Liver (tissue), 9 donors: ENCODE measurements around the gene GALNT9. TPM values are rescaled to one million over a fixed set of nuclear protein-coding genes. Genes with fewer than 3 reads are reported as not detected.

Experiments used
- DNase-seq: peaks from one replicate; pipeline ENCODE4 v3.0.0-alpha.2; 2017; ENCODE audit warnings: low spot score
- H3K27ac ChIP-seq, 2 donors: one replicate each; pipeline ENCODE4 v1.7.0; 2013; ENCODE audit warnings: inconsistent platforms in 2 of 2, low read length in 2 of 2, control low read depth in 1 of 2, low read depth in 1 of 2, mild to moderate bottlenecking in 1 of 2
- H3K27me3 ChIP-seq, 4 donors: one replicate each; pipeline versions ENCODE4 v1.6.1 to v1.7.0; 2013; ENCODE audit warnings: low read length in 3 of 4, inconsistent platforms in 1 of 4, mild to moderate bottlenecking in 1 of 4, moderate library complexity in 1 of 4; ENCODE audit not compliant: control insufficient read depth in 4 of 4, insufficient read depth in 4 of 4
- H3K36me3 ChIP-seq, 4 donors: one replicate each; pipeline versions ENCODE4 v1.6.1 to v1.7.0; 2013; ENCODE audit warnings: low read length in 3 of 4, mild to moderate bottlenecking in 3 of 4, low read depth in 1 of 4, moderate library complexity in 1 of 4; ENCODE audit not compliant: control insufficient read depth in 4 of 4, insufficient read depth in 3 of 4
- H3K4me1 ChIP-seq, 4 donors: one replicate each; pipeline versions ENCODE4 v1.6.1 to v1.7.0; 2013; ENCODE audit warnings: low read length in 3 of 4, mild to moderate bottlenecking in 3 of 4, moderate library complexity in 1 of 4; ENCODE audit not compliant: control insufficient read depth in 4 of 4, insufficient read depth in 4 of 4
- H3K4me3 ChIP-seq, 3 donors: one replicate each; pipeline versions ENCODE4 v1.6.1 to v1.7.0; 2013; ENCODE audit warnings: low read length in 3 of 3, control low read depth in 1 of 3, low read depth in 1 of 3, mild to moderate bottlenecking in 1 of 3
- H3K9ac ChIP-seq, 2 donors: one replicate each; pipeline ENCODE4 v1.7.0; 2013; ENCODE audit warnings: low read length in 2 of 2, mild to moderate bottlenecking in 2 of 2, moderate library complexity in 2 of 2, control low read depth in 1 of 2, low read depth in 1 of 2
- H3K9me3 ChIP-seq, 4 donors: one replicate each; pipeline versions ENCODE4 v1.6.1 to v1.7.0; 2013; ENCODE audit warnings: low read length in 3 of 4; ENCODE audit not compliant: control insufficient read depth in 4 of 4
- EGR1 ChIP-seq, 2 donors: IDR thresholded peaks; 2 replicates each; pipeline ENCODE4 v1.6.1; 2016 to 2018; ENCODE audit warnings: antibody characterized with exemption in 2 of 2, low read depth in 2 of 2
- FOXA1 ChIP-seq: IDR thresholded peaks from 2 replicates; pipeline ENCODE4 v1.6.1; 2016; ENCODE audit warnings: antibody characterized with exemption
- FOXA2 ChIP-seq: IDR thresholded peaks from 2 replicates; pipeline ENCODE4 v1.6.1; 2016; ENCODE audit warnings: antibody characterized with exemption
- GABPA ChIP-seq, 2 donors: IDR thresholded peaks in 1 of 2; conservative IDR thresholded peaks in 1 of 2; 2 replicates each; pipeline ENCODE4 v1.6.1; 2016; ENCODE audit warnings: antibody characterized with exemption in 2 of 2, mild to moderate bottlenecking in 1 of 2, moderate library complexity in 1 of 2
- HNF4A ChIP-seq, 2 donors: conservative IDR thresholded peaks; 2 replicates each; pipeline ENCODE4 v1.6.1; 2016; ENCODE audit warnings: antibody characterized with exemption in 2 of 2, mild to moderate bottlenecking in 2 of 2
- HNF4G ChIP-seq: IDR thresholded peaks from 2 replicates; pipeline ENCODE4 v1.6.1; 2016; ENCODE audit warnings: antibody characterized with exemption
- JUND ChIP-seq, 2 donors: IDR thresholded peaks; 2 replicates each; pipeline ENCODE4 v1.6.1; 2016; ENCODE audit warnings: antibody characterized with exemption in 2 of 2
- NR2F2 ChIP-seq: IDR thresholded peaks from 2 replicates; pipeline ENCODE4 v1.6.1; 2016; ENCODE audit warnings: antibody characterized with exemption
- RAD21 ChIP-seq, 2 donors: IDR thresholded peaks; 2 replicates each; pipeline ENCODE4 v1.6.1; 2016; ENCODE audit warnings: antibody characterized with exemption in 2 of 2, mild to moderate bottlenecking in 2 of 2
- RXRA ChIP-seq, 2 donors: IDR thresholded peaks; 2 replicates each; pipeline ENCODE4 v1.6.1; 2017 to 2018; ENCODE audit warnings: antibody characterized with exemption in 2 of 2, mild to moderate bottlenecking in 1 of 2
- SP1 ChIP-seq: IDR thresholded peaks from 2 replicates; pipeline ENCODE4 v1.6.1; 2018; ENCODE audit warnings: antibody characterized with exemption, mild to moderate bottlenecking
- TAF1 ChIP-seq: conservative IDR thresholded peaks from 2 replicates; pipeline ENCODE4 v1.6.1; 2016; ENCODE audit warnings: antibody characterized with exemption, mild to moderate bottlenecking
- YY1 ChIP-seq: IDR thresholded peaks from 2 replicates; pipeline ENCODE4 v1.6.1; 2016; ENCODE audit warnings: antibody characterized with exemption, mild to moderate bottlenecking
- WGBS: extraction: QIAGEN DNeasy Blood & Tissue Kit; methylation state at CpG from one replicate; pipeline ENCODE4 v1.1.7; 2013; 5-methylcytosine and 5-hydroxymethylcytosine counted together
- polyA plus RNA-seq, 2 donors: library from polyadenylated mRNA; stranded (reverse) in 1 of 2; unstranded in 1 of 2; fragments of 200-250 nt in 1 of 2; fragments of >200 nt in 1 of 2; fragmentation: Nextera tagmentation in 1 of 2; extraction: Ambion mirVana in 1 of 2; gene quantifications; one replicate each; pipeline versions ENCODE4 v1.2.1 to v1.2.3, GENCODE V29; 2013 to 2015
- total RNA-seq, 2 donors: library from RNA; depleted of rRNA; stranded (reverse); fragments of >200 nt; gene quantifications; one replicate each; pipeline ENCODE4 v1.2.3, GENCODE V29; 2014
- TF ChIP-seq, protein P1 (sequence below): fragments of 150-350 bp; IDR thresholded peaks from 2 replicates; pipeline ENCODE4 v1.5.1; 2017; ENCODE audit warnings: improper control_type of control experiment, low read depth, low read length; ENCODE audit not compliant: missing input control
- TF ChIP-seq, protein P2 (sequence below): IDR thresholded peaks from 2 replicates; pipeline ENCODE4 v1.6.1; 2016; ENCODE audit warnings: antibody characterized with exemption
- TF ChIP-seq, protein P3 (sequence below): IDR thresholded peaks from 2 replicates; pipeline ENCODE4 v1.6.1; 2016; ENCODE audit warnings: antibody characterized with exemption
- TF ChIP-seq, protein P4 (sequence below): IDR thresholded peaks from 2 replicates; pipeline ENCODE4 v1.6.1; 2016; ENCODE audit warnings: antibody characterized with exemption, mild to moderate bottlenecking
- TF ChIP-seq, protein P5 (sequence below): IDR thresholded peaks from 2 replicates; pipeline ENCODE4 v1.6.1; 2016; ENCODE audit warnings: antibody characterized with exemption
- donor health status: healthy.
- donor health status: healthy.
- donor health status: healthy.
- donor health status: healthy.
- donor health status: healthy.

GALNT9 gene
- total and polyA plus RNA-seq, 4 donors: 0.05 to 0.25 (median 0.09) TPM; not detected in 1

DNA sequence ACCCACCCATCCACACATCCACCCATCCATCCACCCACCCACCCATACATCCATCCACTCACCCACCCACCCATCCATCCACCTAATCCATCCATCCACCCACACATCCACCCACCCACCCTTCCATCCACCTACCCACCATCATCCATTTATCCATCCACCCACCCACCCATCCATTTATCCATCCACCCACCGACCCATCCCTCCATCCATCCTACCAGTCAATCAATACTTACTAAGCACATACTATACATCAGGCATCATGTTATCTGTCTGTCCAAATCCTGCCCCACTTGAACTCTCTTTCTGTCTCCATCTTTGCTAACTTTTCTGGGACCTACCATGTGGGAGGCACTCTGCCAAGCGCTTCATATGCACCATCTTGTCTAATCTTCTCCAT, 15.4 kb downstream of the GALNT9 start:
- 93% methylated on average over 2 of the region's 2 CpGs for WGBS
- Histone ChIP-seq H3K27me3 (no peaks in the 10 kb centered on the region), H3K9ac (no peak overlapping the region), H3K27ac (no peak overlapping the region), H3K4me3 (no peak overlapping the region), H3K9me3 (peaks cover 4 to 9% (median 7%) of the 10 kb centered on the region in 4 donors), H3K36me3 (no peaks in the 10 kb centered on the region), H3K4me1 (no peaks in the 10 kb centered on the region)
- TF ChIP-seq HNF4G (no peak), GABPA (IDR thresholded peaks at IDR 0.05 in 1 of 2, conservative IDR thresholded peaks at IDR 0.05 in 1 of 2) (no peak), YY1 (no peak), HNF4A (conservative IDR thresholded peaks at IDR 0.05) (no peak), TAF1 (no peak), FOXA1 (no peak), SP1 (no peak), RAD21 (IDR thresholded peaks at IDR 0.05) (no peak), JUND (IDR thresholded peaks at IDR 0.05) (no peak), NR2F2 (no peak), EGR1 (IDR thresholded peaks at IDR 0.05; ENCODE audit: low read depth in 2 of 2) (no peak), RXRA (IDR thresholded peaks at IDR 0.05) (no peak), FOXA2 (no peak)
- TF ChIP-seq, protein P1, sequence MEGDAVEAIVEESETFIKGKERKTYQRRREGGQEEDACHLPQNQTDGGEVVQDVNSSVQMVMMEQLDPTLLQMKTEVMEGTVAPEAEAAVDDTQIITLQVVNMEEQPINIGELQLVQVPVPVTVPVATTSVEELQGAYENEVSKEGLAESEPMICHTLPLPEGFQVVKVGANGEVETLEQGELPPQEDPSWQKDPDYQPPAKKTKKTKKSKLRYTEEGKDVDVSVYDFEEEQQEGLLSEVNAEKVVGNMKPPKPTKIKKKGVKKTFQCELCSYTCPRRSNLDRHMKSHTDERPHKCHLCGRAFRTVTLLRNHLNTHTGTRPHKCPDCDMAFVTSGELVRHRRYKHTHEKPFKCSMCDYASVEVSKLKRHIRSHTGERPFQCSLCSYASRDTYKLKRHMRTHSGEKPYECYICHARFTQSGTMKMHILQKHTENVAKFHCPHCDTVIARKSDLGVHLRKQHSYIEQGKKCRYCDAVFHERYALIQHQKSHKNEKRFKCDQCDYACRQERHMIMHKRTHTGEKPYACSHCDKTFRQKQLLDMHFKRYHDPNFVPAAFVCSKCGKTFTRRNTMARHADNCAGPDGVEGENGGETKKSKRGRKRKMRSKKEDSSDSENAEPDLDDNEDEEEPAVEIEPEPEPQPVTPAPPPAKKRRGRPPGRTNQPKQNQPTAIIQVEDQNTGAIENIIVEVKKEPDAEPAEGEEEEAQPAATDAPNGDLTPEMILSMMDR: no peak
- TF ChIP-seq, protein P2, sequence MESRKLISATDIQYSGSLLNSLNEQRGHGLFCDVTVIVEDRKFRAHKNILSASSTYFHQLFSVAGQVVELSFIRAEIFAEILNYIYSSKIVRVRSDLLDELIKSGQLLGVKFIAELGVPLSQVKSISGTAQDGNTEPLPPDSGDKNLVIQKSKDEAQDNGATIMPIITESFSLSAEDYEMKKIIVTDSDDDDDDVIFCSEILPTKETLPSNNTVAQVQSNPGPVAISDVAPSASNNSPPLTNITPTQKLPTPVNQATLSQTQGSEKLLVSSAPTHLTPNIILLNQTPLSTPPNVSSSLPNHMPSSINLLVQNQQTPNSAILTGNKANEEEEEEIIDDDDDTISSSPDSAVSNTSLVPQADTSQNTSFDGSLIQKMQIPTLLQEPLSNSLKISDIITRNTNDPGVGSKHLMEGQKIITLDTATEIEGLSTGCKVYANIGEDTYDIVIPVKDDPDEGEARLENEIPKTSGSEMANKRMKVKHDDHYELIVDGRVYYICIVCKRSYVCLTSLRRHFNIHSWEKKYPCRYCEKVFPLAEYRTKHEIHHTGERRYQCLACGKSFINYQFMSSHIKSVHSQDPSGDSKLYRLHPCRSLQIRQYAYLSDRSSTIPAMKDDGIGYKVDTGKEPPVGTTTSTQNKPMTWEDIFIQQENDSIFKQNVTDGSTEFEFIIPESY: no peak
- TF ChIP-seq, protein P3, sequence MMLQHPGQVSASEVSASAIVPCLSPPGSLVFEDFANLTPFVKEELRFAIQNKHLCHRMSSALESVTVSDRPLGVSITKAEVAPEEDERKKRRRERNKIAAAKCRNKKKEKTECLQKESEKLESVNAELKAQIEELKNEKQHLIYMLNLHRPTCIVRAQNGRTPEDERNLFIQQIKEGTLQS: no peak
- TF ChIP-seq, protein P4, sequence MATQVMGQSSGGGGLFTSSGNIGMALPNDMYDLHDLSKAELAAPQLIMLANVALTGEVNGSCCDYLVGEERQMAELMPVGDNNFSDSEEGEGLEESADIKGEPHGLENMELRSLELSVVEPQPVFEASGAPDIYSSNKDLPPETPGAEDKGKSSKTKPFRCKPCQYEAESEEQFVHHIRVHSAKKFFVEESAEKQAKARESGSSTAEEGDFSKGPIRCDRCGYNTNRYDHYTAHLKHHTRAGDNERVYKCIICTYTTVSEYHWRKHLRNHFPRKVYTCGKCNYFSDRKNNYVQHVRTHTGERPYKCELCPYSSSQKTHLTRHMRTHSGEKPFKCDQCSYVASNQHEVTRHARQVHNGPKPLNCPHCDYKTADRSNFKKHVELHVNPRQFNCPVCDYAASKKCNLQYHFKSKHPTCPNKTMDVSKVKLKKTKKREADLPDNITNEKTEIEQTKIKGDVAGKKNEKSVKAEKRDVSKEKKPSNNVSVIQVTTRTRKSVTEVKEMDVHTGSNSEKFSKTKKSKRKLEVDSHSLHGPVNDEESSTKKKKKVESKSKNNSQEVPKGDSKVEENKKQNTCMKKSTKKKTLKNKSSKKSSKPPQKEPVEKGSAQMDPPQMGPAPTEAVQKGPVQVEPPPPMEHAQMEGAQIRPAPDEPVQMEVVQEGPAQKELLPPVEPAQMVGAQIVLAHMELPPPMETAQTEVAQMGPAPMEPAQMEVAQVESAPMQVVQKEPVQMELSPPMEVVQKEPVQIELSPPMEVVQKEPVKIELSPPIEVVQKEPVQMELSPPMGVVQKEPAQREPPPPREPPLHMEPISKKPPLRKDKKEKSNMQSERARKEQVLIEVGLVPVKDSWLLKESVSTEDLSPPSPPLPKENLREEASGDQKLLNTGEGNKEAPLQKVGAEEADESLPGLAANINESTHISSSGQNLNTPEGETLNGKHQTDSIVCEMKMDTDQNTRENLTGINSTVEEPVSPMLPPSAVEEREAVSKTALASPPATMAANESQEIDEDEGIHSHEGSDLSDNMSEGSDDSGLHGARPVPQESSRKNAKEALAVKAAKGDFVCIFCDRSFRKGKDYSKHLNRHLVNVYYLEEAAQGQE: no peak
- TF ChIP-seq, protein P5, sequence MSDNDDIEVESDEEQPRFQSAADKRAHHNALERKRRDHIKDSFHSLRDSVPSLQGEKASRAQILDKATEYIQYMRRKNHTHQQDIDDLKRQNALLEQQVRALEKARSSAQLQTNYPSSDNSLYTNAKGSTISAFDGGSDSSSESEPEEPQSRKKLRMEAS: no peak
- DNase-seq: no peak
